SK-N-SH treated with all-trans-retinoic acid at 6 μM for 48 hours (cell line): ENCODE data around the gene TACR3.

ENCODE experiments used
- ARNTL ChIP-seq: fragments of 450-650 bp; formaldehyde crosslinking; IDR thresholded peaks from 2 replicates; pipeline ENCODE4 v1.5.0; 2020; ENCODE audit warnings: low read depth, mild to moderate bottlenecking, moderate library complexity, borderline replicate concordance
- ESRRG ChIP-seq: fragments of 250-450 bp; sonication (Bioruptor Pico); IDR thresholded peaks from 2 replicates; pipeline ENCODE4 v1.6.1; 2021; ENCODE audit warnings: mild to moderate bottlenecking
- POU6F1 ChIP-seq: fragments of 250-450 bp; sonication (Bioruptor Pico); IDR thresholded peaks from 2 replicates; pipeline ENCODE4 v1.8.0; 2021; ENCODE audit warnings: low read depth, mild to moderate bottlenecking, moderate library complexity, borderline replicate concordance
- TCF4 ChIP-seq: fragments of 250-450 bp; sonication (Bioruptor Pico); IDR thresholded peaks from 2 replicates; pipeline ENCODE4 v1.8.0; 2021; ENCODE audit warnings: mild to moderate bottlenecking, moderate library complexity, borderline replicate concordance
- TSHZ2 ChIP-seq: fragments of 250-450 bp; sonication (Bioruptor Pico); IDR thresholded peaks from 2 replicates; pipeline ENCODE4 v1.5.0; 2020; ENCODE audit warnings: mild to moderate bottlenecking, moderate library complexity
- ZNF70 ChIP-seq: fragments of 450-650 bp; formaldehyde crosslinking; IDR thresholded peaks from 2 replicates; pipeline ENCODE4 v1.5.0; 2020; ENCODE audit warnings: mild to moderate bottlenecking, moderate library complexity

- no peak for TF ChIP-seq ZNF70
- TF ChIP-seq POU6F1 (CRISPR knock-in tag), result no peak
- no peak for TF ChIP-seq TSHZ2 (CRISPR knock-in tag)
- no peak for TF ChIP-seq TCF4 (CRISPR knock-in tag)
- TF ChIP-seq ESRRG (CRISPR knock-in tag), result no peak
- no peak for TF ChIP-seq ARNTL (CRISPR knock-in tag)
Measured at GRCh38 chr4:103648541-103648940, 71.2 kb downstream of the TACR3 start.
